ENCODE measurements around the gene KLHL18. TPM values are rescaled to one million over a fixed set of nuclear protein-coding genes. Genes with fewer than 3 reads are reported as not detected.

The KLHL18 gene
- total and polyA plus RNA-seq, 2 experiments from 2014 or later = 19.4 to 37.0 TPM

- H3K36me3 ChIP-seq (ENCODE audit: low read depth) = 0 out of 2 replicates have a peak, but pooled peaks cover 6% of the 10 kb centered on the region
- no peak overlapping the region for H3K4me3 ChIP-seq
- H3F3A ChIP-seq (ENCODE audit: insufficient read depth) = no peaks in the 10 kb centered on the region
- peaks cover 12% of the 10 kb centered on the region for H3K4me1 ChIP-seq (ENCODE audit: insufficient read depth)
- 97 to 98% methylated on average over 3 of the region's 3 CpGs for WGBS, 2 experiments (ENCODE audit: low coverage in 1 of 2, low lambda C conversion rate in 2 of 2, missing lambda C conversion rate in 2 of 2)
- H3K79me2 ChIP-seq (ENCODE audit: insufficient read depth) = peaks cover 97% of the 10 kb centered on the region
- in situ Hi-C loops (cut with MboI) = no loop called here
- no peak overlapping the region for H3K4me2 ChIP-seq (ENCODE audit: unreplicated experiment)
- no peak for DNase-seq
- H3K9me3 ChIP-seq (ENCODE audit: low read depth) = no peaks in the 10 kb centered on the region
- no peak for TF ChIP-seq EZH2phosphoT487 (IDR thresholded peaks at IDR 0.05; ENCODE audit: insufficient read depth, low read depth)
- H3K27me3 ChIP-seq (replicated peaks; ENCODE audit: insufficient read depth) = no peaks in the 10 kb centered on the region
- H3K9ac ChIP-seq = no peak overlapping the region
- H3K27ac ChIP-seq = no peak overlapping the region
- H3K9me2 ChIP-seq (ENCODE audit: insufficient read depth) = no peaks in the 10 kb centered on the region
- H2AFZ ChIP-seq = no peak overlapping the region
- H4K20me1 ChIP-seq (ENCODE audit: insufficient read depth) = peaks cover 7% of the 10 kb centered on the region
Measured at GRCh38 chr3:47392933-47393332, 110.2 kb downstream of the KLHL18 start.

GRCh38 chr3:47394140-47394870, 111.6 kb downstream of the KLHL18 start:
- no peak overlapping the region for H3K4me3 ChIP-seq
- H3K9ac ChIP-seq = no peak overlapping the region
- H4K20me1 ChIP-seq (ENCODE audit: insufficient read depth) = peaks cover 7% of the 10 kb centered on the region
- H3K27me3 ChIP-seq (replicated peaks; ENCODE audit: insufficient read depth) = no peaks in the 10 kb centered on the region
- H3F3A ChIP-seq (ENCODE audit: insufficient read depth) = peaks cover under 1% of the 10 kb centered on the region; the same call in 1 of the 2 replicates
- in situ Hi-C loops (cut with MboI) = no loop called here
- TF ChIP-seq EZH2 (IDR thresholded peaks at IDR 0.05; ENCODE audit: insufficient read depth, poor library complexity, severe bottlenecking) (no peak), EZH2phosphoT487 (IDR thresholded peaks at IDR 0.05; ENCODE audit: insufficient read depth, low read depth) (no peak)
- no peak overlapping the region for H3K4me2 ChIP-seq (ENCODE audit: unreplicated experiment)
- H3K36me3 ChIP-seq (ENCODE audit: low read depth) = no peaks in the 10 kb centered on the region
- no peak overlapping the region for H3K27ac ChIP-seq
- no peak for DNase-seq
- peaks cover 12% of the 10 kb centered on the region for H3K4me1 ChIP-seq (ENCODE audit: insufficient read depth)
- H3K9me3 ChIP-seq (ENCODE audit: low read depth) = no peaks in the 10 kb centered on the region
- no peaks in the 10 kb centered on the region for H3K9me2 ChIP-seq (ENCODE audit: insufficient read depth)
- 73 to 75% methylated on average over 8 of the region's 8 CpGs for WGBS, 2 experiments (ENCODE audit: low coverage in 1 of 2, low lambda C conversion rate in 2 of 2, missing lambda C conversion rate in 2 of 2)
- H3K79me2 ChIP-seq (ENCODE audit: insufficient read depth) = peaks cover 96% of the 10 kb centered on the region
- no peak overlapping the region for H2AFZ ChIP-seq

- Histone ChIP-seq H3K9ac (no peak overlapping the region), H3F3A (ENCODE audit: insufficient read depth) (peaks cover 6% of the 10 kb centered on the region; the same call in 1 of the 2 replicates), H3K9me2 (ENCODE audit: insufficient read depth) (no peaks in the 10 kb centered on the region), H3K27ac (no peak overlapping the region), H3K4me2 (ENCODE audit: unreplicated experiment) (no peak overlapping the region), H3K4me3 (no peak overlapping the region), H3K79me2 (ENCODE audit: insufficient read depth) (peaks cover 95% of the 10 kb centered on the region), H3K4me1 (ENCODE audit: insufficient read depth) (peaks cover 15% of the 10 kb centered on the region), H2AFZ (no peak overlapping the region), H4K20me1 (ENCODE audit: insufficient read depth) (peaks cover 7% of the 10 kb centered on the region), H3K27me3 (replicated peaks; ENCODE audit: insufficient read depth) (no peaks in the 10 kb centered on the region), H3K9me3 (ENCODE audit: low read depth) (no peaks in the 10 kb centered on the region), H3K36me3 (ENCODE audit: low read depth) (no peaks in the 10 kb centered on the region)
- DNase-seq = no peak
- in situ Hi-C loops (cut with MboI) = no loop called here
- WGBS, 2 experiments (ENCODE audit: low coverage in 1 of 2, low lambda C conversion rate in 2 of 2, missing lambda C conversion rate in 2 of 2) = 87 to 88% methylated on average over 3 of the region's 3 CpGs
- TF ChIP-seq EZH2phosphoT487 (IDR thresholded peaks at IDR 0.05; ENCODE audit: insufficient read depth, low read depth) (no peak), EZH2 (IDR thresholded peaks at IDR 0.05; ENCODE audit: insufficient read depth, poor library complexity, severe bottlenecking) (no peak)
Measured at GRCh38 chr3:47394881-47395280, 112.1 kb downstream of the KLHL18 start.

Small RNA genes within 50 kb of the gene (small RNA-seq; reads per million reads assigned to genes)
- 1.1 reads per million, percentile 48 among the genes with 10 or more reads in this experiment for gene SNORD13P3 (ENCODE audit: low read depth, low replicate concordance)

Other genes starting within 250 kb of the KLHL18 start
- 17.7 and 24.0 TPM in 2 replicates for gene SETD2, start 118.8 kb upstream of the KLHL18 start, total RNA-seq (2014; rRNA removed; shearing (Covaris generic))
- 14.9 and 16.2 TPM in 2 replicates for gene SETD2, start 118.8 kb upstream of the KLHL18 start, polyA plus RNA-seq (2016; fragmentation: Nextera tagmentation; extraction: Ambion mirVana)
- 1.6 and 5.8 TPM in 2 replicates for gene KIF9, start 145 bp upstream of the KLHL18 start, total RNA-seq (2014; rRNA removed; shearing (Covaris generic))
- 14.4 and 14.6 TPM in 2 replicates for gene KIF9, start 145 bp upstream of the KLHL18 start, polyA plus RNA-seq (2016; fragmentation: Nextera tagmentation; extraction: Ambion mirVana)
- gene PTPN23, start 98.1 kb downstream of the KLHL18 start, total RNA-seq (2014; rRNA removed; shearing (Covaris generic)) = 9.0 and 10.9 TPM in 2 replicates
- gene PTPN23, start 98.1 kb downstream of the KLHL18 start, polyA plus RNA-seq (2016; fragmentation: Nextera tagmentation; extraction: Ambion mirVana) = 12.0 and 14.3 TPM in 2 replicates
- gene SCAP, start 193.0 kb downstream of the KLHL18 start, total RNA-seq (2014; rRNA removed; shearing (Covaris generic)) = 70.1 and 91.3 TPM in 2 replicates
- gene SCAP, start 193.0 kb downstream of the KLHL18 start, polyA plus RNA-seq (2016; fragmentation: Nextera tagmentation; extraction: Ambion mirVana) = 34.6 and 34.7 TPM in 2 replicates
- gene ELP6, start 230.8 kb downstream of the KLHL18 start, total RNA-seq (2014; rRNA removed; shearing (Covaris generic)) = 25.7 and 28.6 TPM in 2 replicates
- gene ELP6, start 230.8 kb downstream of the KLHL18 start, polyA plus RNA-seq (2016; fragmentation: Nextera tagmentation; extraction: Ambion mirVana) = 34.9 and 36.0 TPM in 2 replicates